Left lung (tissue), 10 donors: ENCODE data around the gene MMAB. TPM values are rescaled to one million over a fixed set of nuclear protein-coding genes. Genes with fewer than 3 reads are reported as not detected.

Experiments
- ATAC-seq: fragments of 200-7000 bp; cut with Tn5 transposase; one replicate; pipeline ENCODE4 v1.9.1; 2020; ENCODE audit warnings: moderate library complexity
- DNase-seq, 4 donors: peaks; one replicate each; pipeline ENCODE4 v3.0.0-alpha.2; 2013 to 2020
- H3K27ac ChIP-seq, 2 donors: fragments of 200-600 bp; sonication (generic) in 1 of 2; one replicate each; pipeline versions ENCODE4 v1.5.0 to v1.8.0; 2020 to 2021
- H3K27me3 ChIP-seq, 2 donors: fragments of 200-600 bp; sonication (generic) in 1 of 2; one replicate each; pipeline versions ENCODE4 v1.5.0 to v1.8.0; 2020 to 2021
- H3K36me3 ChIP-seq, 2 donors: fragments of 200-600 bp; sonication (generic) in 1 of 2; one replicate each; pipeline versions ENCODE4 v1.5.0 to v1.8.0; 2020 to 2021
- H3K4me1 ChIP-seq, 2 donors: fragments of 200-600 bp; one replicate each; pipeline ENCODE4 v1.8.0; 2021
- H3K4me3 ChIP-seq, 2 donors: fragments of 200-600 bp; sonication (generic) in 1 of 2; one replicate each; pipeline versions ENCODE4 v1.5.0 to v1.8.0; 2020 to 2021; ENCODE audit warnings: mild to moderate bottlenecking in 1 of 2
- H3K9me3 ChIP-seq, 2 donors: fragments of 200-600 bp; sonication (generic) in 1 of 2; one replicate each; pipeline versions ENCODE4 v1.5.0 to v1.8.0; 2020 to 2021
- intact Hi-C, 2 donors: fragments of 100-400 bp; cut with DNase I; formaldehyde crosslinking; loops; one replicate each; pipeline versions ENCODE4 v1.11.2 to v1.14.2; 2022
- polyA plus RNA-seq, 6 donors: library from polyadenylated mRNA; unstranded; fragments of 120-200 nt; gene quantifications; one replicate each; pipeline ENCODE4 v1.2.1, GENCODE V29; 2013; ENCODE audit not compliant: insufficient read length in 6 of 6
- total RNA-seq, 2 donors: library from RNA; stranded (reverse); fragmentation: NEBNext Ultra II Directional; extraction: Animal tissue kit (Norgen Biotek cat#: 25700); gene quantifications; one replicate each; pipeline ENCODE4 v1.2.1, GENCODE V29; 2021
- TF ChIP-seq, protein P1 (sequence below), 2 donors: fragments of 200-600 bp; sonication (generic) in 1 of 2; IDR thresholded peaks; one replicate each; pipeline versions ENCODE4 v1.5.0 to v1.8.0; 2021; ENCODE audit warnings: antibody characterized with exemption in 2 of 2
- donor health status: DM: no; HTN: yes; CAD: no.
- donor health status: DM: no; HTN: no; CAD: no.

MMAB gene
- total and polyA plus RNA-seq, 8 donors, result 24.9 to 76.1 (median 32.3) TPM

DNA sequence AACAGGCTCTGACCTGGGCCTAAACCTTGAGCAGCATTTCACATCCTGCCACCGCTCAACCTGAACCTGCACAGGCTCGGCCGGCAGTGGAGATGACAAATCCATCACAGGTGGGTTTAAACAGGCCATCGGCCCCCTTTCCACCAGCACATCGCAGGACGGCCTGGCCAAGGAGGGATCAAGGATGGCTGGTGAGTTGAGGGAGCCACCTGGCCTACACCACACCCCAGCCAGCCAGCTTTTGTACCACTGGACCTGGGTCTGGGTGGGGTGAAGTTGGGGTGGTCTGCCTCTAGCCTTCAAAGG lies 14.2 kb downstream of the MMAB start:
- peaks cover 0 to under 1% of the 10 kb centered on the region in 2 donors for H3K27me3 ChIP-seq
- peaks cover 0 to 40% of the 10 kb centered on the region in 2 donors for H3K36me3 ChIP-seq
- H3K9me3 ChIP-seq, result no peaks in the 10 kb centered on the region
- TF ChIP-seq, protein P1, sequence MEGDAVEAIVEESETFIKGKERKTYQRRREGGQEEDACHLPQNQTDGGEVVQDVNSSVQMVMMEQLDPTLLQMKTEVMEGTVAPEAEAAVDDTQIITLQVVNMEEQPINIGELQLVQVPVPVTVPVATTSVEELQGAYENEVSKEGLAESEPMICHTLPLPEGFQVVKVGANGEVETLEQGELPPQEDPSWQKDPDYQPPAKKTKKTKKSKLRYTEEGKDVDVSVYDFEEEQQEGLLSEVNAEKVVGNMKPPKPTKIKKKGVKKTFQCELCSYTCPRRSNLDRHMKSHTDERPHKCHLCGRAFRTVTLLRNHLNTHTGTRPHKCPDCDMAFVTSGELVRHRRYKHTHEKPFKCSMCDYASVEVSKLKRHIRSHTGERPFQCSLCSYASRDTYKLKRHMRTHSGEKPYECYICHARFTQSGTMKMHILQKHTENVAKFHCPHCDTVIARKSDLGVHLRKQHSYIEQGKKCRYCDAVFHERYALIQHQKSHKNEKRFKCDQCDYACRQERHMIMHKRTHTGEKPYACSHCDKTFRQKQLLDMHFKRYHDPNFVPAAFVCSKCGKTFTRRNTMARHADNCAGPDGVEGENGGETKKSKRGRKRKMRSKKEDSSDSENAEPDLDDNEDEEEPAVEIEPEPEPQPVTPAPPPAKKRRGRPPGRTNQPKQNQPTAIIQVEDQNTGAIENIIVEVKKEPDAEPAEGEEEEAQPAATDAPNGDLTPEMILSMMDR (IDR thresholded peaks at IDR 0.05), result no peak
- intact Hi-C loops, result no loop called here
- H3K4me3 ChIP-seq, result no peak overlapping the region
- H3K4me1 ChIP-seq, result no peaks in the 10 kb centered on the region
- no peak overlapping the region for H3K27ac ChIP-seq
- ATAC-seq (no peak), DNase-seq (no peak)

DNA sequence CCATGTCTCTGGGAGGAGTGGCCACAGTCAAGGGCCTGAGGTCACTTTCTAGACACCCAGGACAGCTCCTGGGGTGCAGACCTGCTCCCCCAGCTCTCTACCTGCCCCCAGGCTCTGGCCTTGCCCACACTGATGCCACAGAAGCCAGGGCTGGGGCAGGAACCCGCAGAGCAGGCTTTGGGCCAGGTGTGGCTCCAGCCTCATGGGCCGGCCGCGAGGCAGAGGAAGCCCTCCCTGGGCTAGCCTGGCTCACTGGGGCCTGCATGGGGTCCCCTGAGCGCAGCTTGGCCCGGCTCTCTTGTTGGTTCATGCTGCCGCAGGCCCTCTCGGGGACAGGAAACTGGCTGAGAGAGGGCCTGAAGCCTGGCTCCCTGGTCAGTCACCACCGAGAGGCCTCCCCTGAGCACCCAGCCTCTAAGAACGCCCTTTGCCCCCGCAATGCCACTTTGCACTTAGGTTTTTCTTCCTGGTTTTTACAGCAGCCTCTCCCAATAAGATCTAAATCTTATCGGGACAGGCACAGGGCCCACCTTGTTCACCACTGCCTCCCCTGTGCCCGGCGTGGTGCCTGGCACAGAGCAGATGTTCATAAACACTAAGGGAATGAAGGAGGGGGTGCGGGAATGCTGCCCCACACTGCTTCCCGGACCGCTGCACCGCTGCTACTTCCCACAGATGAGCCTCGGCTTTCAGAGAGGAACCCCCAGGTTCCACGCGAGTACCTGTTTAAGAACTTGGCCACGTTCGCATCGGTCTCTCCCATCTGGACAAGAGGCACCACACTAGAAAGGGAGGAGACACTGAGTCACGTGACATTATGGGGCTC lies 14.7 kb downstream of the MMAB start:
- Histone ChIP-seq H3K27me3 (peaks cover 0 to 7% of the 10 kb centered on the region in 2 donors), H3K9me3 (no peaks in the 10 kb centered on the region), H3K27ac (no peak overlapping the region), H3K4me3 (no peak overlapping the region), H3K36me3 (peaks cover 0 to 34% of the 10 kb centered on the region in 2 donors), H3K4me1 (no peaks in the 10 kb centered on the region)
- intact Hi-C loops, result no loop called here
- DNase-seq, result no peak
- TF ChIP-seq, protein P1 (IDR thresholded peaks at IDR 0.05), result no peak
- ATAC-seq, result no peak

DNA sequence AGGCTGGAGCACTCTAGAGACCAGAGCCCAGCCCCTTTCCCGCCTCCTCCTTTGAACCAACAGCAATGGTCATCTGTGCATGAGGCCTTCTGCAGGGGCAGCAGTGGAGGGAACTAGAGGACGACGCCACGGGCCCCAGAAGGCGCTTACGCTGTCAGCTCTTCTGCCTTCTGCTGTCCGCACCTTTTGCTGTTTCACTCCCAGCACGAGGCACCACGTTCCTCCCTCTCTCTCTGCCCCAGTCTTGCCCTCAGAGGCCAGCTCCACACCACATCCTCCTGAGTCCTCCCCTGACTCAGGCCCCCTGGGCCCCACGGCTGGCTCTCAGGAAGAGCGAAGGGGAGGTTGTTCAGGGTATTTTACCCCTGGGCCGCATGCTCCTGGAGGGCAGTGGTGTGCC lies 15.5 kb downstream of the MMAB start:
- H3K27me3 ChIP-seq, result peaks cover 0 to 13% of the 10 kb centered on the region in 2 donors
- TF ChIP-seq, protein P1 (IDR thresholded peaks at IDR 0.05), result no peak
- intact Hi-C loops, result no loop called here
- no peak overlapping the region for H3K4me3 ChIP-seq
- no peak overlapping the region for H3K27ac ChIP-seq
- peaks cover 0 to 27% of the 10 kb centered on the region in 2 donors for H3K36me3 ChIP-seq
- H3K9me3 ChIP-seq, result no peaks in the 10 kb centered on the region
- no peak for DNase-seq
- no peaks in the 10 kb centered on the region for H3K4me1 ChIP-seq
- no peak for ATAC-seq

DNA sequence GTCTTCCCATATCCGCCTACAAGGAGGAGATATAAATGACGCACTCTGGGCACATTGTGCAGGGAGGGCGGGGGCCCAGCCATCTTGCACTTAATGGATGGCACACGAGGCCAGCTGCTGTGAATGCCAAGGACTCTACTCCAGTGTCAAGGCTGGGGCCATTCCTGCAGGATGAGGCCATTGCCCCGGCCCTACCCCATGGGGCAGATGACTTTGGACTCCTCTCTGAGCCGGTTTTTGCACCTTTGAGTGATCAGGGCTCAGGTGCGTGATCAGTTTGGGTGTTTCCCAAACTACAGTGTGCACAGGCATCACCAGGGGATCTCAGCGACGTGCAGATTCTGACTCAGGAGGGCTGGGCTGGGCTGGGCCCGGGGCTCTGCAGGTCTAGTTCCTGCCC lies 16.1 kb downstream of the MMAB start:
- H3K9me3 ChIP-seq, result no peaks in the 10 kb centered on the region
- DNase-seq (no peak), ATAC-seq (no peak)
- H3K27me3 ChIP-seq, result peaks cover 0 to 14% of the 10 kb centered on the region in 2 donors
- no peaks in the 10 kb centered on the region for H3K4me1 ChIP-seq
- H3K4me3 ChIP-seq, result no peak overlapping the region
- no peak overlapping the region for H3K27ac ChIP-seq
- peaks cover 0 to 21% of the 10 kb centered on the region in 2 donors for H3K36me3 ChIP-seq
- intact Hi-C loops, result no loop called here
- TF ChIP-seq, protein P1 (IDR thresholded peaks at IDR 0.05), result no peak

DNA sequence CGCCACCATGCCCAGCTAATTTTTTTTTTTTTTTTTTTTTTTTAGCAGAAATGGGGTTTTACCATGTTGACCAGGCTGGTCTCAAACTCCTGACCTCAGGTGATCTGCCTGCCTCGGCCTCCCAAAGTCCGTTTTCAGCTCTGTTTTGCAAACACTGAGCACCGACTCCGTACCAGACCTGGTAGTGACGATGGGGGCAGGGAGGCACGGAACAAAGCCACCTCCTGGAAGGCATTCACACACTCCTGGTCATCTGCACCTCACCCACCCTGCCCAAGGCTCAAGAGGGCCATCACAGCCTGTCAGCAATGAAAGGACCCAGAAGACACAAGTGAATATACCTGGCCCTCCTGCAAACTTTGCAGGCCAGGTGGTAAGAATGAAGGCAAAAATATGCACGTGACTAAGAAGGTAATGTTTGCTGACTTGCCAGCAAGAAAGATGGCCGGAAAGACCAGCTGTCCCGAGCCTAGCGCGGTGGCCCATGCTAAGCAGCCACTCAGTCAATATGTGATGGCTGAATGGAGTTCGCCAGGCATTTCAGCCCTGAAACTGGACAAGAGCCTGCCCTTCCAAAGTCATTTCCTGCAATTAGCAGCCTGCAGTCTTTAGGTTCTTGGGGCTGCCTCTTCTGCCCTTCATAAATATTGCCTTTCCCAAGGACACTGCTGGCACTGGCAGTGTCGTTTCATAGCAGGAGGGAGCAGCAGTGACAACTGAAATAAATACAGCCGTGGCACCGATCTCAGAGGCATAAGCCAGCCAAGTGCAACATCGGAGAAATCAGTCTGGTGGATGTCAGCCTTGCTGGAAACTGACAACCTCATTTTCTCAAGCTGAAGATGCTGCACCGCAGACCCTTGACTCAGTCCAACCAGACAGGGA lies 17.6 kb downstream of the MMAB start:
- Histone ChIP-seq H3K27me3 (peaks cover 0 to 21% of the 10 kb centered on the region in 2 donors), H3K36me3 (peaks cover 0 to 17% of the 10 kb centered on the region in 2 donors), H3K4me3 (no peak overlapping the region), H3K4me1 (no peaks in the 10 kb centered on the region), H3K27ac (no peak overlapping the region), H3K9me3 (no peaks in the 10 kb centered on the region)
- intact Hi-C loops, result no loop called here
- TF ChIP-seq, protein P1 (IDR thresholded peaks at IDR 0.05), result no peak
- ATAC-seq (no peak), DNase-seq (no peak)
